ENCODE measurements around the gene TOMM40L.
"Not testable (repeated sequence)": the region's sequence is repeated elsewhere in the genome, so short reads cannot be mapped to it uniquely, and the experiment has no call there.

TOMM40L gene

GRCh38 chr1:161218301-161219077 lies 7.4 kb upstream of the TOMM40L start:
- no peak overlapping the region for H3K4me3 ChIP-seq (ENCODE audit: low read length)
- DNase-seq (ENCODE audit: low read depth, low spot score), result no peak

- no peak for DNase-seq (ENCODE audit: low read depth, low spot score)
- H3K4me3 ChIP-seq (ENCODE audit: low read length), result no peak overlapping the region
Measured at GRCh38 chr1:161219078-161219892, 6.6 kb upstream of the TOMM40L start.

- no peak for DNase-seq (ENCODE audit: low read depth, low spot score)
- H3K4me3 ChIP-seq (ENCODE audit: low read length), result no peak overlapping the region
Measured at GRCh38 chr1:161220002-161220401, 5.9 kb upstream of the TOMM40L start.

GRCh38 chr1:161222175-161223019 lies 3.5 kb upstream of the TOMM40L start:
- H3K4me3 ChIP-seq (ENCODE audit: low read length), result no peak overlapping the region
- no peak for DNase-seq (ENCODE audit: low read depth, low spot score)

- no peak for DNase-seq (ENCODE audit: low read depth, low spot score)
- no peak overlapping the region for H3K4me3 ChIP-seq (ENCODE audit: low read length)
Measured at GRCh38 chr1:161223805-161224694, 1.8 kb upstream of the TOMM40L start.

- DNase-seq (ENCODE audit: low read depth, low spot score); H3K4me3 ChIP-seq (ENCODE audit: low read length): not testable (repeated sequence)
Measured at GRCh38 chr1:161224695-161225087, 1.2 kb upstream of the TOMM40L start.

- DNase-seq (ENCODE audit: low read depth, low spot score), result no peak
- H3K4me3 ChIP-seq (ENCODE audit: low read length), result peak overlapping the region; percentile 18
Measured at GRCh38 chr1:161225178-161225533, 704 bp upstream of the TOMM40L start.

- no peak for DNase-seq (ENCODE audit: low read depth, low spot score)
- peak overlapping the region; percentile 98 for H3K4me3 ChIP-seq (ENCODE audit: low read length)
Measured at GRCh38 chr1:161226320-161226711, 456 bp downstream of the TOMM40L start.

- no peak for DNase-seq (ENCODE audit: low read depth, low spot score)
- peak overlapping the region; percentile 98 for H3K4me3 ChIP-seq (ENCODE audit: low read length)
Measured at GRCh38 chr1:161226759-161227158, 899 bp downstream of the TOMM40L start.

- H3K4me3 ChIP-seq (ENCODE audit: low read length), result peak overlapping the region; percentile 98
Measured at GRCh38 chr1:161227196-161227871, 1.5 kb downstream of the TOMM40L start.

GRCh38 chr1:161228032-161228431 lies 2.2 kb downstream of the TOMM40L start:
- DNase-seq (ENCODE audit: low read depth, low spot score), result no peak
- peak overlapping the region; percentile 98; the same call in 1 of the 2 replicates for H3K4me3 ChIP-seq (ENCODE audit: low read length)

More at GRCh38 chr1:161227196-161227871, 1.5 kb downstream of the TOMM40L start:
- peak; percentile 81 for DNase-seq (ENCODE audit: low read depth, low spot score)

- DNase-seq (ENCODE audit: low read depth, low spot score), result no peak
Measured at GRCh38 chr1:161229896-161230295, 4.0 kb downstream of the TOMM40L start.

GRCh38 chr1:161230762-161231161 lies 4.9 kb downstream of the TOMM40L start:
- H3K4me3 ChIP-seq (ENCODE audit: low read length), result no peak overlapping the region
- no peak for DNase-seq (ENCODE audit: low read depth, low spot score)

More at GRCh38 chr1:161229896-161230295, 4.0 kb downstream of the TOMM40L start:
- no peak overlapping the region for H3K4me3 ChIP-seq (ENCODE audit: low read length)

- DNase-seq (ENCODE audit: low read depth, low spot score), result no peak
- no peak overlapping the region for H3K4me3 ChIP-seq (ENCODE audit: low read length)
Measured at GRCh38 chr1:161233102-161233501, 7.2 kb downstream of the TOMM40L start.

GRCh38 chr1:161235957-161236775 lies 10.3 kb downstream of the TOMM40L start:
- DNase-seq (ENCODE audit: low read depth, low spot score), result no peak
- H3K4me3 ChIP-seq (ENCODE audit: low read length), result no peak overlapping the region

GRCh38 chr1:161238039-161238473 lies 12.2 kb downstream of the TOMM40L start, which contains the start of gene NR1I3:
TSS of gene NR1I3 (minus strand) at chr1:161238203. CDS start at chr1:161236565, 1,638 bp downstream.
- H3K4me3 ChIP-seq (ENCODE audit: low read length), result no peak within 1 kb of the TSS
- no peak for DNase-seq (ENCODE audit: low read depth, low spot score)

GRCh38 chr1:161241682-161242081 lies 15.8 kb downstream of the TOMM40L start:
- DNase-seq (ENCODE audit: low read depth, low spot score), result no peak
- no peak overlapping the region for H3K4me3 ChIP-seq (ENCODE audit: low read length)
